Brain microvascular endothelial cell (primary cell): Measurements from ENCODE around the gene PHYKPL.

Experiments
- DNase-seq: peaks from one replicate; pipeline ENCODE4 v3.0.0-alpha.2; 2020
- H3K27ac ChIP-seq: fragments of 250-450 bp; sonication (Bioruptor Pico); 2 replicates; pipeline ENCODE4 v1.5.1; 2020; ENCODE audit warnings: mild to moderate bottlenecking, moderate library complexity
- H3K27me3 ChIP-seq: fragments of 250-450 bp; sonication (Bioruptor Pico); replicated peaks from 2 replicates; pipeline ENCODE4 v1.5.1; 2020; ENCODE audit warnings: mild to moderate bottlenecking
- H3K36me3 ChIP-seq: fragments of 250-450 bp; sonication (Bioruptor Pico); replicated peaks from 2 replicates; pipeline ENCODE4 v1.5.1; 2020; ENCODE audit warnings: mild to moderate bottlenecking
- H3K4me3 ChIP-seq: 2 replicates; pipeline ENCODE4 v1.5.1; 2011; ENCODE audit warnings: low read depth, mild to moderate bottlenecking, control low read depth, low read length, moderate library complexity
- in situ Hi-C: cut with HindIII; loops from 2 replicates; pipeline ENCODE4 v1.10.0; 2017; ENCODE audit warnings: low sequenced_read_pairs, low pct_ligation_motif_present
- TF ChIP-seq, protein P1 (sequence below): IDR thresholded peaks from 2 replicates; pipeline ENCODE4 v1.5.1; 2011; ENCODE audit warnings: low read depth, mild to moderate bottlenecking, moderate library complexity, low read length, control low read depth, inconsistent platforms; ENCODE audit errors: missing control alignments

Gene PHYKPL

GRCh38 chr5:178279026-178279722 is 46.6 kb upstream of the PHYKPL start:
- Histone ChIP-seq H3K27me3 (peaks cover 3% of the 10 kb centered on the region), H3K27ac (no peak overlapping the region), H3K4me3 (no peak overlapping the region), H3K36me3 (no peaks in the 10 kb centered on the region)
- TF ChIP-seq, protein P1, sequence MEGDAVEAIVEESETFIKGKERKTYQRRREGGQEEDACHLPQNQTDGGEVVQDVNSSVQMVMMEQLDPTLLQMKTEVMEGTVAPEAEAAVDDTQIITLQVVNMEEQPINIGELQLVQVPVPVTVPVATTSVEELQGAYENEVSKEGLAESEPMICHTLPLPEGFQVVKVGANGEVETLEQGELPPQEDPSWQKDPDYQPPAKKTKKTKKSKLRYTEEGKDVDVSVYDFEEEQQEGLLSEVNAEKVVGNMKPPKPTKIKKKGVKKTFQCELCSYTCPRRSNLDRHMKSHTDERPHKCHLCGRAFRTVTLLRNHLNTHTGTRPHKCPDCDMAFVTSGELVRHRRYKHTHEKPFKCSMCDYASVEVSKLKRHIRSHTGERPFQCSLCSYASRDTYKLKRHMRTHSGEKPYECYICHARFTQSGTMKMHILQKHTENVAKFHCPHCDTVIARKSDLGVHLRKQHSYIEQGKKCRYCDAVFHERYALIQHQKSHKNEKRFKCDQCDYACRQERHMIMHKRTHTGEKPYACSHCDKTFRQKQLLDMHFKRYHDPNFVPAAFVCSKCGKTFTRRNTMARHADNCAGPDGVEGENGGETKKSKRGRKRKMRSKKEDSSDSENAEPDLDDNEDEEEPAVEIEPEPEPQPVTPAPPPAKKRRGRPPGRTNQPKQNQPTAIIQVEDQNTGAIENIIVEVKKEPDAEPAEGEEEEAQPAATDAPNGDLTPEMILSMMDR, result no peak
- in situ Hi-C loops, result no loop called here
- no peak for DNase-seq

DNA sequence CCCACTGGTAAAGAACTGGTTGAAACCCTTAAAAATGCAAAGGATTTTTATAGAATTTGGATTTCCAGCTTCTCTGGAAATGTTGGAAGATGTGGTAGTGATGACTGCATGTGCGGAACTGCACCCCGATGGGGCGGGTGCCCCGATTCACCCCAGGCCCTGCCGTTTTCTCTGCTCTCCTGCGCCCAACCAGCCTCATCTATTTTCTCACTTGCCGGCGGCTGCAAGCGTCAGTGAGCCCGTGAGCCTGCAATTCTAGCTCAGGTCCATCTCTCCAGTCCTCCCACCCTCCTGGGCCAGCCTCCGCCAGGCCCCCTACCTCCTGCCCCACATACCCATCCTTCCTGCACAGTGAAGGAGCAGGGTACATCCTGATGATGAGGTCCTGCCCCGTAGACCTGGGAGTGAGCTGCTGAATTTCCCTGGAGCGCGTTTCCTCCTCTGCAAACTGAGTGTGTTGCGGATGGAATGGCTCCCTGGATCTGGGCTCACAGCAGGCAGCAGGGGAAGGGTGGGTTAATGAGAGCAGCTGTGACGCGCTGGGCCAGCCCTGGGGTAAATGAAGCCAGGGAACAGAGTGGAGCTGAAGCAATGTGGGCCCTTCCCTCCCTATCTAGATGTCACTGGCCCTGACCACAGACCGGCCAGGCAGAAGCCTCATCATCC is 45.9 kb upstream of the PHYKPL start:
- Histone ChIP-seq H3K27ac (no peak overlapping the region), H3K36me3 (no peaks in the 10 kb centered on the region), H3K4me3 (no peak overlapping the region), H3K27me3 (peaks cover 3% of the 10 kb centered on the region)
- TF ChIP-seq, protein P1, result no peak
- in situ Hi-C loops, result no loop called here
- no peak for DNase-seq

DNA sequence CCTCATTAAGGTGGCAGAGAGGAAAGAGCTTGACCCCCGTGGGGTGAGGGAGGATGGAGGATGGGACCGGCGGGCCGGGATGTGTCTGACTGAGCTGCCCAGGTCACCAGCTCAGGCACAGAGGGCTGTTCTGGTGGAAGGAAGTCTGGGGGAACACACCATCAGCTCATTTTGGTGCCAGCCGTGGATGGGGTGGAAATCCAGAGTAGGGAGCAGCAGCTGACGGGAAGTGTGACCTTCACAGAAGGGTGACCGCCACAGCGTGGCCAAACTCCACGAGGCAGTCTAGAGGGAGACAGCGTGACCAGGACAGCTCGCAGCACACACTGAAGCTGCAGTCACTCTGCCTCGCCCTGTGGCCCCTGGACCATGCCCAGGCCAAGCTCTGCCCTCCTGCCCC is 45.3 kb upstream of the PHYKPL start:
- Histone ChIP-seq H3K27ac (no peak overlapping the region), H3K27me3 (peaks cover 3% of the 10 kb centered on the region), H3K36me3 (no peaks in the 10 kb centered on the region), H3K4me3 (no peak overlapping the region)
- in situ Hi-C loops, result no loop called here
- TF ChIP-seq, protein P1, result no peak
- DNase-seq, result no peak

DNA sequence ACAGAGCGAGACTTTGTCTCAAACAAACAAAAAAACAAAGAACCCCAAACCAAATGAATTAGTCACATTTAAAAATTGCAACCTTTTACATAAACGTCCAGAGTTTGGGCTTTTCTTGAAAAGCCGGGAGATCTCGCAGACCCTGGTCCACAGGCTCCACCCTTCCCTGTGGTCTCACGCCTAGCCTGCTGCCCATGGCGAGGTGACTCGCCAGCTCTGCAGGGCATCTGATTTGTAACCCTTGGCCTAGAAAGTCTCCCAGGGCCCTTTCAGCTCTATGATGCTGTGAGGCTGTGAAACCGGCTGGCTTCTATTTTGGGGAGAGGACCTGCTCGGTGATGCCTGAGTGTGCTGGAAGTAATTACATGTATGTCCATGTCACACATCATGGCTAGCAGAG is 44.7 kb upstream of the PHYKPL start:
- TF ChIP-seq, protein P1, result no peak
- Histone ChIP-seq H3K27me3 (peaks cover 3% of the 10 kb centered on the region), H3K36me3 (no peaks in the 10 kb centered on the region), H3K4me3 (no peak overlapping the region), H3K27ac (no peak overlapping the region)
- no peak for DNase-seq
- in situ Hi-C loops, result no loop called here

DNA sequence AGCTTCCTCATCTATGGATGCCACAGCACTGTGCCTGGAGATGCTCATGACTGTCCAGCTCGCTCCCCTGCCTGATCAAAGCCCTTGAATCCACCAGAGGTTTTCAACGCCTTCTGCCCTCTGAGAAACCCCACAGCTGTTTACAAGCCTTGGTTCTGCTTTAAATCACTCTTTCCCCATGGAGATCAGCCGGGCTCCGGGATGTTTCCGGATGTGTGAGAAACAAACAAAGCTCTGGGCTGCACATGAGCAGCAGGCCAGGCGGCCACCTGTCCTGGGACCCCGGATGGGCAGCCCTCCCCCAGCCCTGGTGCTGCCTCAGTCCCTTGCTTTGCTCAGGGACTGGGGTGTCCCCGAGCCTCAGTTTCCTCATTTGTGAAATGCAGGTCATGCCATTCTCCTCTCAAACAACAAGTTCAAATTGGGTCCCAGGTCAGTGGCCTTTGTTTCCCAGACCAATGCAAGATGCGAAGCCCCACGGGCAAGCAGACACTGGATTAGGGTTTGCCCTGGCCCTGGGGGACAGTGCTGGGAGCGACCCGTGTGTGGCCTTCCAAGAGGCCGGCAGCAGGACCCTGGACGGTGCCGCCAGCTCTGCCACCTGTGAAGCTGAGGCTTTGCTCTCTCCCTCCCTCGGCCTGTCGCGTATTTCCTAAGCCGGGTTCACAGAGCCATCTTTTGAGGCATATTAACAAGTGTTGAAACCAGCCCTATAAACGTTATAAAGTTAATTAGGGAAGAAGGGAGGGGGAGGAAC is 42.4 kb upstream of the PHYKPL start:
- H3K27ac ChIP-seq, result no peak overlapping the region
- H3K27me3 ChIP-seq, result peaks cover 3% of the 10 kb centered on the region
- in situ Hi-C loops, result no loop called here

More for the DNA sequence above, 42.4 kb upstream of the PHYKPL start:
- TF ChIP-seq, protein P1, result no peak
- Histone ChIP-seq H3K4me3 (no peak overlapping the region), H3K36me3 (no peaks in the 10 kb centered on the region)
- DNase-seq, result no peak
